Liver (tissue), 9 donors: ENCODE results near the gene CEP57. TPM values are rescaled to one million over a fixed set of nuclear protein-coding genes. Genes with fewer than 3 reads are reported as not detected.

ENCODE experiments used
- DNase-seq: peaks from one replicate; pipeline ENCODE4 v3.0.0-alpha.2; 2017; ENCODE audit warnings: low spot score
- H3K27ac ChIP-seq, 2 donors: one replicate each; pipeline ENCODE4 v1.7.0; 2013; ENCODE audit warnings: inconsistent platforms in 2 of 2, low read length in 2 of 2, control low read depth in 1 of 2, low read depth in 1 of 2, mild to moderate bottlenecking in 1 of 2
- H3K27me3 ChIP-seq, 4 donors: one replicate each; pipeline versions ENCODE4 v1.6.1 to v1.7.0; 2013; ENCODE audit warnings: low read length in 3 of 4, inconsistent platforms in 1 of 4, mild to moderate bottlenecking in 1 of 4, moderate library complexity in 1 of 4; ENCODE audit not compliant: control insufficient read depth in 4 of 4, insufficient read depth in 4 of 4
- H3K36me3 ChIP-seq, 4 donors: one replicate each; pipeline versions ENCODE4 v1.6.1 to v1.7.0; 2013; ENCODE audit warnings: low read length in 3 of 4, mild to moderate bottlenecking in 3 of 4, low read depth in 1 of 4, moderate library complexity in 1 of 4; ENCODE audit not compliant: control insufficient read depth in 4 of 4, insufficient read depth in 3 of 4
- H3K4me1 ChIP-seq, 4 donors: one replicate each; pipeline versions ENCODE4 v1.6.1 to v1.7.0; 2013; ENCODE audit warnings: low read length in 3 of 4, mild to moderate bottlenecking in 3 of 4, moderate library complexity in 1 of 4; ENCODE audit not compliant: control insufficient read depth in 4 of 4, insufficient read depth in 4 of 4
- H3K4me3 ChIP-seq, 3 donors: one replicate each; pipeline versions ENCODE4 v1.6.1 to v1.7.0; 2013; ENCODE audit warnings: low read length in 3 of 3, control low read depth in 1 of 3, low read depth in 1 of 3, mild to moderate bottlenecking in 1 of 3
- H3K9ac ChIP-seq, 2 donors: one replicate each; pipeline ENCODE4 v1.7.0; 2013; ENCODE audit warnings: low read length in 2 of 2, mild to moderate bottlenecking in 2 of 2, moderate library complexity in 2 of 2, control low read depth in 1 of 2, low read depth in 1 of 2
- H3K9me3 ChIP-seq, 4 donors: one replicate each; pipeline versions ENCODE4 v1.6.1 to v1.7.0; 2013; ENCODE audit warnings: low read length in 3 of 4; ENCODE audit not compliant: control insufficient read depth in 4 of 4
- ATF3 ChIP-seq: IDR thresholded peaks from 2 replicates; pipeline ENCODE4 v1.6.1; 2016; ENCODE audit warnings: antibody characterized with exemption
- CTCF ChIP-seq: fragments of 150-350 bp; IDR thresholded peaks from 2 replicates; pipeline ENCODE4 v1.5.1; 2017; ENCODE audit warnings: improper control_type of control experiment, low read depth, low read length; ENCODE audit not compliant: missing input control
- EGR1 ChIP-seq, 2 donors: IDR thresholded peaks; 2 replicates each; pipeline ENCODE4 v1.6.1; 2016 to 2018; ENCODE audit warnings: antibody characterized with exemption in 2 of 2, low read depth in 2 of 2
- FOXA1 ChIP-seq: IDR thresholded peaks from 2 replicates; pipeline ENCODE4 v1.6.1; 2016; ENCODE audit warnings: antibody characterized with exemption
- FOXA2 ChIP-seq: IDR thresholded peaks from 2 replicates; pipeline ENCODE4 v1.6.1; 2016; ENCODE audit warnings: antibody characterized with exemption
- GABPA ChIP-seq, 2 donors: IDR thresholded peaks in 1 of 2; conservative IDR thresholded peaks in 1 of 2; 2 replicates each; pipeline ENCODE4 v1.6.1; 2016; ENCODE audit warnings: antibody characterized with exemption in 2 of 2, mild to moderate bottlenecking in 1 of 2, moderate library complexity in 1 of 2
- HNF4A ChIP-seq, 2 donors: conservative IDR thresholded peaks; 2 replicates each; pipeline ENCODE4 v1.6.1; 2016; ENCODE audit warnings: antibody characterized with exemption in 2 of 2, mild to moderate bottlenecking in 2 of 2
- HNF4G ChIP-seq: IDR thresholded peaks from 2 replicates; pipeline ENCODE4 v1.6.1; 2016; ENCODE audit warnings: antibody characterized with exemption
- JUND ChIP-seq, 2 donors: IDR thresholded peaks; 2 replicates each; pipeline ENCODE4 v1.6.1; 2016; ENCODE audit warnings: antibody characterized with exemption in 2 of 2
- MAX ChIP-seq: IDR thresholded peaks from 2 replicates; pipeline ENCODE4 v1.6.1; 2016; ENCODE audit warnings: antibody characterized with exemption
- NR2F2 ChIP-seq: IDR thresholded peaks from 2 replicates; pipeline ENCODE4 v1.6.1; 2016; ENCODE audit warnings: antibody characterized with exemption
- RAD21 ChIP-seq, 2 donors: IDR thresholded peaks; 2 replicates each; pipeline ENCODE4 v1.6.1; 2016; ENCODE audit warnings: antibody characterized with exemption in 2 of 2, mild to moderate bottlenecking in 2 of 2
- REST ChIP-seq: IDR thresholded peaks from 2 replicates; pipeline ENCODE4 v1.6.1; 2016; ENCODE audit warnings: antibody characterized with exemption, mild to moderate bottlenecking
- RXRA ChIP-seq, 2 donors: IDR thresholded peaks; 2 replicates each; pipeline ENCODE4 v1.6.1; 2017 to 2018; ENCODE audit warnings: antibody characterized with exemption in 2 of 2, mild to moderate bottlenecking in 1 of 2
- SP1 ChIP-seq: IDR thresholded peaks from 2 replicates; pipeline ENCODE4 v1.6.1; 2018; ENCODE audit warnings: antibody characterized with exemption, mild to moderate bottlenecking
- TAF1 ChIP-seq: conservative IDR thresholded peaks from 2 replicates; pipeline ENCODE4 v1.6.1; 2016; ENCODE audit warnings: antibody characterized with exemption, mild to moderate bottlenecking
- YY1 ChIP-seq: IDR thresholded peaks from 2 replicates; pipeline ENCODE4 v1.6.1; 2016; ENCODE audit warnings: antibody characterized with exemption, mild to moderate bottlenecking
- ZBTB33 ChIP-seq: IDR thresholded peaks from 2 replicates; pipeline ENCODE4 v1.6.1; 2016; ENCODE audit warnings: antibody characterized with exemption
- WGBS: extraction: QIAGEN DNeasy Blood & Tissue Kit; methylation state at CpG from one replicate; pipeline ENCODE4 v1.1.7; 2013; 5-methylcytosine and 5-hydroxymethylcytosine counted together
- polyA plus RNA-seq, 2 donors: library from polyadenylated mRNA; stranded (reverse) in 1 of 2; unstranded in 1 of 2; fragments of 200-250 nt in 1 of 2; fragments of >200 nt in 1 of 2; fragmentation: Nextera tagmentation in 1 of 2; extraction: Ambion mirVana in 1 of 2; gene quantifications; one replicate each; pipeline versions ENCODE4 v1.2.1 to v1.2.3, GENCODE V29; 2013 to 2015
- total RNA-seq, 2 donors: library from RNA; depleted of rRNA; stranded (reverse); fragments of >200 nt; gene quantifications; one replicate each; pipeline ENCODE4 v1.2.3, GENCODE V29; 2014
- donor health status: healthy.
- donor health status: healthy.
- donor health status: healthy.
- donor health status: healthy.
- donor health status: healthy.

CEP57 gene
- total and polyA plus RNA-seq, 4 donors: 11.2 to 32.8 (median 31.1) TPM

DNA sequence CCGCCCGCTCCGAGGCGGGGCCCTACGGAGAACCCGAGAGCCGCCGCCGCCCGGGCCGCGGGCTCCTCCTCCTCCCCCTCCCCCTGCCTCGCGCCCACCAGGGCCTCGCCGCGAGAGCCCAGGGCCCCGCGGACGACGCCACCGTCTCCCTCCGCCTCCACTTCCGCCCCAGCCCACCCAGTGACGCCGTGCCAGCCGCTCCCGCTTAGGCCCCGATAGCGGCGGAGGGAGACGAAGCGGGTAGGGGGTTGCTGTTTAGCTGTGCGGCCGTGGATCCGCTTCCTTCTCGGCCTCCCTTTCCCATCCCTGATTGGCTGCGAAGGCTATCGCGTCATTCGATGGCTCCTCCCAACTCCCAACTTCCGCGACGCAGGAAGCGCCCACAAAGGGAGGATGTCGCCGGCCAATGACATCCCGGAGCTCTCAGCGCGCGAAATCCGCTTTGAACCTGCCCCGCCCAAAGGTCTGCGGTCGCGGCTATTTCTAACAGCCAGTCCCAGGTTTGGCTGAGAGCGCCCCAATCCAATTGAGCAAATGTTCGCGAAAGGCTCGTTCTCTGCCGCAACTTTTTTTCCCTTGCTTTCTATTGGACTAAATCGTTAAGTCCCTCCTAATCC, 684 bp upstream of the CEP57 start, which contains the start of gene FAM76B:
Gene FAM76B (minus strand): TSS at position 277 of the 617 bp plus-strand sequence. CDS start 304 bp downstream, outside the sequence.
- DNase-seq: peak; percentile 97
- H3K9me3 ChIP-seq: no peaks in the 10 kb centered on the region
- peak within 1 kb of the TSS; percentile 86 to 96 (median 93) for H3K4me3 ChIP-seq
- H3K27me3 ChIP-seq: no peaks in the 10 kb centered on the region
- peaks cover 7 to 34% (median 14%) of the 10 kb centered on the region in 4 donors for H3K4me1 ChIP-seq
- no peak for TF ChIP-seq ZBTB33
- no peak for TF ChIP-seq CTCF
- no peak for TF ChIP-seq YY1
- TF ChIP-seq RAD21 (IDR thresholded peaks at IDR 0.05): no peak
- peak; percentile 52 for TF ChIP-seq MAX
- no peak for TF ChIP-seq JUND (IDR thresholded peaks at IDR 0.05)
- TF ChIP-seq GABPA (IDR thresholded peaks at IDR 0.05 in 1 of 2, conservative IDR thresholded peaks at IDR 0.05 in 1 of 2): peak; percentile 58 to 88
- no peak for TF ChIP-seq HNF4G
- no peak for TF ChIP-seq ATF3
- peak; percentile 15 for TF ChIP-seq RXRA (IDR thresholded peaks at IDR 0.05)
- peak; percentile 34 for TF ChIP-seq NR2F2
- peak; percentile 82 for TF ChIP-seq SP1
- peak; percentile 9 for TF ChIP-seq FOXA1
- peak; percentile 53 for TF ChIP-seq REST
- TF ChIP-seq EGR1 (IDR thresholded peaks at IDR 0.05; ENCODE audit: low read depth in 2 of 2): no peak
- no peak for TF ChIP-seq FOXA2
- no peak for TF ChIP-seq HNF4A (conservative IDR thresholded peaks at IDR 0.05)
- TF ChIP-seq TAF1: no peak
- H3K9ac ChIP-seq: peak within 1 kb of the TSS; percentile 61 to 100
- peak within 1 kb of the TSS; percentile 99 for H3K27ac ChIP-seq
- peaks cover 4 to 22% (median 17%) of the 10 kb centered on the region in 4 donors for H3K36me3 ChIP-seq
- whole genome bisulfite sequencing: under 1% methylated on average over 62 of the region's 62 CpGs
